Trophoblast cell (in vitro differentiated cells and primary cell): ENCODE data around the gene PRRT3.

Experiments used
- DNase-seq, 2 donors: peaks; one replicate each; pipeline ENCODE4 v3.0.0-alpha.2; 2016
- H2AFZ ChIP-seq: 2 replicates; pipeline ENCODE4 v1.6.1; 2013; ENCODE audit warnings: low read length, moderate library complexity, mild to moderate bottlenecking; ENCODE audit not compliant: insufficient read depth, poor library complexity
- H2AK5ac ChIP-seq: 2 replicates; pipeline ENCODE4 v1.6.1; 2013; ENCODE audit warnings: mild to moderate bottlenecking, low read length
- H2BK120ac ChIP-seq: 2 replicates; pipeline ENCODE4 v1.6.1; 2013; ENCODE audit warnings: low read length, mild to moderate bottlenecking, moderate library complexity; ENCODE audit not compliant: insufficient read depth, poor library complexity
- H2BK12ac ChIP-seq: 2 replicates; pipeline ENCODE4 v1.6.1; 2013; ENCODE audit warnings: mild to moderate bottlenecking, low read length, moderate library complexity
- H2BK5ac ChIP-seq: 2 replicates; pipeline ENCODE4 v1.6.1; 2013; ENCODE audit warnings: low read length, low read depth, moderate library complexity, mild to moderate bottlenecking; ENCODE audit not compliant: poor library complexity
- H3K14ac ChIP-seq: 2 replicates; pipeline ENCODE4 v1.6.1; 2013; ENCODE audit warnings: mild to moderate bottlenecking, low read length
- H3K18ac ChIP-seq: 2 replicates; pipeline ENCODE4 v1.6.1; 2013; ENCODE audit warnings: mild to moderate bottlenecking, low read length
- H3K23ac ChIP-seq: 2 replicates; pipeline ENCODE4 v1.6.1; 2013; ENCODE audit warnings: low read length
- H3K27ac ChIP-seq: 2 replicates; pipeline ENCODE4 v1.5.1; 2013; ENCODE audit warnings: low read depth, mild to moderate bottlenecking, inconsistent platforms, low read length, moderate library complexity
- H3K27me3 ChIP-seq: 2 replicates; pipeline ENCODE4 v1.6.1; 2013; ENCODE audit warnings: inconsistent platforms, mild to moderate bottlenecking, low read length, moderate library complexity; ENCODE audit not compliant: insufficient read depth
- H3K36me3 ChIP-seq, 2 experiments: 1 replicate in 1 of 2; 2 replicates in 1 of 2; pipeline ENCODE4 v1.6.1; 2013; ENCODE audit warnings: low read length in 2 of 2, mild to moderate bottlenecking in 2 of 2, moderate library complexity in 1 of 2; ENCODE audit not compliant: insufficient read depth in 2 of 2, control insufficient read depth in 1 of 2
- H3K4ac ChIP-seq: 2 replicates; pipeline ENCODE4 v1.6.1; 2013; ENCODE audit warnings: low read depth, mild to moderate bottlenecking, low read length, moderate library complexity
- H3K4me1 ChIP-seq, 2 experiments: 1 replicate in 1 of 2; 2 replicates in 1 of 2; pipeline ENCODE4 v1.6.1; 2013; ENCODE audit warnings: low read length in 2 of 2, mild to moderate bottlenecking in 2 of 2, moderate library complexity in 1 of 2; ENCODE audit not compliant: insufficient read depth in 2 of 2, control insufficient read depth in 1 of 2
- H3K4me2 ChIP-seq: 2 replicates; pipeline ENCODE4 v1.6.1; 2013; ENCODE audit warnings: inconsistent platforms, mild to moderate bottlenecking, low read length, moderate library complexity
- H3K4me3 ChIP-seq: 2 replicates; pipeline ENCODE4 v1.5.1; 2013; ENCODE audit warnings: mild to moderate bottlenecking, low read depth, low read length, inconsistent platforms
- H3K79me1 ChIP-seq: one replicate; pipeline ENCODE4 v1.6.1; 2013; ENCODE audit warnings: low read length
- H3K79me2 ChIP-seq: 2 replicates; pipeline ENCODE4 v1.6.1; 2013; ENCODE audit warnings: low read length, mild to moderate bottlenecking; ENCODE audit not compliant: control insufficient read depth, insufficient read depth, poor library complexity
- H3K9ac ChIP-seq: 2 replicates; pipeline ENCODE4 v1.6.1; 2013; ENCODE audit warnings: mild to moderate bottlenecking, low read length
- H3K9me3 ChIP-seq: 2 replicates; pipeline ENCODE4 v1.6.1; 2013; ENCODE audit warnings: low read depth, mild to moderate bottlenecking, control low read depth, inconsistent platforms, low read length; ENCODE audit not compliant: insufficient read depth
- H4K12ac ChIP-seq: 2 replicates; pipeline ENCODE4 v1.6.1; 2013; ENCODE audit warnings: low read depth, mild to moderate bottlenecking, low read length, moderate library complexity
- H4K8ac ChIP-seq: 2 replicates; pipeline ENCODE4 v1.6.1; 2013; ENCODE audit warnings: low read depth, mild to moderate bottlenecking, low read length, moderate library complexity
- H4K91ac ChIP-seq: one replicate; pipeline ENCODE4 v1.6.1; 2013; ENCODE audit warnings: low read depth, mild to moderate bottlenecking, low read length, moderate library complexity
- WGBS: extraction: QIAGEN DNeasy Blood & Tissue Kit; methylation state at CpG from one replicate; pipeline ENCODE4 v1.1.7; 2013; ENCODE audit warnings: missing lambda C conversion rate; ENCODE audit not compliant: insufficient read length, insufficient coverage; ENCODE audit errors: extremely low coverage; 5-methylcytosine and 5-hydroxymethylcytosine counted together

Gene PRRT3

GRCh38 chr3:9928158-9928557 is 24.1 kb downstream of the PRRT3 start:
- no peaks in the 10 kb centered on the region for H3K9me3 ChIP-seq

GRCh38 chr3:9918261-9919038 is 33.8 kb downstream of the PRRT3 start:
- no peak overlapping the region for H2BK12ac ChIP-seq
- H3K14ac ChIP-seq, result no peak overlapping the region
- H4K12ac ChIP-seq, result no peak overlapping the region
- no peak overlapping the region for H3K23ac ChIP-seq
- H2AFZ ChIP-seq, result no peak overlapping the region
- peaks cover 17% of the 10 kb centered on the region for H3K79me1 ChIP-seq
- no peak overlapping the region for H2AK5ac ChIP-seq
- H2BK120ac ChIP-seq, result no peak overlapping the region
- H2BK5ac ChIP-seq, result no peak overlapping the region
- H3K27me3 ChIP-seq, result no peaks in the 10 kb centered on the region
- H3K9ac ChIP-seq, result no peak overlapping the region
- no peak overlapping the region for H3K4ac ChIP-seq
- H4K91ac ChIP-seq, result no peak overlapping the region
- no peak overlapping the region for H3K4me2 ChIP-seq
- no peaks in the 10 kb centered on the region for H3K36me3 ChIP-seq
- WGBS, result no CpG with 5 or more reads among the region's 8 CpGs
- peaks cover 10% of the 10 kb centered on the region for H3K79me2 ChIP-seq
- H3K27ac ChIP-seq, result no peak overlapping the region
- no peak overlapping the region for H3K4me3 ChIP-seq
- no peaks in the 10 kb centered on the region for H3K9me3 ChIP-seq
- peaks cover 8 to 17% of the 10 kb centered on the region in 2 experiments for H3K4me1 ChIP-seq
- no peak overlapping the region for H4K8ac ChIP-seq
- no peak for DNase-seq
- no peak overlapping the region for H3K18ac ChIP-seq

More at GRCh38 chr3:9928158-9928557, 24.1 kb downstream of the PRRT3 start:
- Histone ChIP-seq H2BK120ac (no peak overlapping the region), H3K14ac (no peak overlapping the region), H2BK12ac (no peak overlapping the region), H2AFZ (no peak overlapping the region), H3K27ac (no peak overlapping the region), H3K18ac (no peak overlapping the region), H2AK5ac (no peak overlapping the region), H3K4me1 (peaks cover 0 to 3% of the 10 kb centered on the region in 2 experiments), H2BK5ac (no peak overlapping the region), H3K79me2 (peaks cover 2% of the 10 kb centered on the region), H3K36me3 (peaks cover 10 to 11% of the 10 kb centered on the region in 2 experiments), H3K27me3 (no peaks in the 10 kb centered on the region), H3K23ac (no peak overlapping the region), H3K4ac (no peak overlapping the region), H3K4me3 (no peak overlapping the region), H4K12ac (no peak overlapping the region), H4K91ac (no peak overlapping the region), H3K4me2 (no peak overlapping the region), H4K8ac (no peak overlapping the region), H3K9ac (no peak overlapping the region), H3K79me1 (peaks cover 5% of the 10 kb centered on the region)
- no CpG with 5 or more reads among the region's 23 CpGs for WGBS
- no peak for DNase-seq

GRCh38 chr3:9917820-9918219 is 34.4 kb downstream of the PRRT3 start:
- H4K8ac ChIP-seq, result no peak overlapping the region
- H4K91ac ChIP-seq, result no peak overlapping the region
- no peak overlapping the region for H3K4me3 ChIP-seq
- H2AFZ ChIP-seq, result no peak overlapping the region
- H2AK5ac ChIP-seq, result no peak overlapping the region
- peaks cover 17% of the 10 kb centered on the region for H3K79me1 ChIP-seq
- H3K4me2 ChIP-seq, result no peak overlapping the region
- H4K12ac ChIP-seq, result no peak overlapping the region
- no peak for DNase-seq
- no CpG with 5 or more reads among the region's 10 CpGs for WGBS
- H3K27ac ChIP-seq, result no peak overlapping the region
- no peaks in the 10 kb centered on the region for H3K9me3 ChIP-seq
- peaks cover 8 to 17% of the 10 kb centered on the region in 2 experiments for H3K4me1 ChIP-seq
- H3K14ac ChIP-seq, result no peak overlapping the region
- H2BK12ac ChIP-seq, result no peak overlapping the region
- H2BK120ac ChIP-seq, result no peak overlapping the region
- no peak overlapping the region for H3K18ac ChIP-seq
- no peaks in the 10 kb centered on the region for H3K36me3 ChIP-seq
- H3K4ac ChIP-seq, result no peak overlapping the region
- no peaks in the 10 kb centered on the region for H3K27me3 ChIP-seq
- no peak overlapping the region for H3K9ac ChIP-seq
- H2BK5ac ChIP-seq, result no peak overlapping the region
- peaks cover 10% of the 10 kb centered on the region for H3K79me2 ChIP-seq
- no peak overlapping the region for H3K23ac ChIP-seq

- peak within 1 kb of the TSS; percentile 15 for H3K9ac ChIP-seq
- peak within 1 kb of the TSS; percentile 78 for H3K4me3 ChIP-seq
- peak within 1 kb of the TSS; percentile 83 for H3K27ac ChIP-seq
- H3K27me3 ChIP-seq, result no peaks in the 10 kb centered on the region
- peaks cover 17% of the 10 kb centered on the region for H3K79me1 ChIP-seq
- H3K14ac ChIP-seq, result peak within 1 kb of the TSS; percentile 76
- peak within 1 kb of the TSS; percentile 61 for H2BK12ac ChIP-seq
- peak within 1 kb of the TSS; percentile 25 for H3K4ac ChIP-seq
- H3K18ac ChIP-seq, result peak within 1 kb of the TSS; percentile 71
- peak within 1 kb of the TSS; percentile 84 for H4K91ac ChIP-seq
- peak within 1 kb of the TSS; percentile 94 for H4K8ac ChIP-seq
- peak within 1 kb of the TSS; percentile 34 for H2BK5ac ChIP-seq
- DNase-seq, result peak; percentile 94 to 95
- H3K4me1 ChIP-seq, result peaks cover 8 to 17% of the 10 kb centered on the region in 2 experiments
- peak within 1 kb of the TSS; percentile 74 for H3K4me2 ChIP-seq
- H3K23ac ChIP-seq, result no peak within 1 kb of the TSS
- H4K12ac ChIP-seq, result peak within 1 kb of the TSS; percentile 84
- peak within 1 kb of the TSS; percentile 51 for H2AK5ac ChIP-seq
- peak within 1 kb of the TSS; percentile 40 for H2BK120ac ChIP-seq
- peaks cover 10% of the 10 kb centered on the region for H3K79me2 ChIP-seq
- peak within 1 kb of the TSS; percentile 90 for H2AFZ ChIP-seq
- no peaks in the 10 kb centered on the region for H3K36me3 ChIP-seq
- no peaks in the 10 kb centered on the region for H3K9me3 ChIP-seq
- WGBS, result no CpG with 5 or more reads among the region's 19 CpGs
These were observed 35.2 kb downstream of the PRRT3 start, which contains the start of gene IL17RC for GRCh38 chr3:9916734-9917680. TSS of gene IL17RC (plus strand) at chr3:9917098. CDS start at chr3:9917316, 218 bp downstream.
